GM18867 (cell line): ENCODE data around the gene PLCB3.
A peak's percentile ranks its signal among the peaks of the same experiment; 100 is the strongest.

ENCODE experiments used
- ATAC-seq: cut with Tn5 transposase; IDR thresholded peaks from one replicate; pipeline ENCODE4 v1.9.1; 2021; ENCODE audit warnings: mild to moderate bottlenecking, moderate library complexity; ENCODE audit not compliant: unreplicated experiment

PLCB3 gene

DNA sequence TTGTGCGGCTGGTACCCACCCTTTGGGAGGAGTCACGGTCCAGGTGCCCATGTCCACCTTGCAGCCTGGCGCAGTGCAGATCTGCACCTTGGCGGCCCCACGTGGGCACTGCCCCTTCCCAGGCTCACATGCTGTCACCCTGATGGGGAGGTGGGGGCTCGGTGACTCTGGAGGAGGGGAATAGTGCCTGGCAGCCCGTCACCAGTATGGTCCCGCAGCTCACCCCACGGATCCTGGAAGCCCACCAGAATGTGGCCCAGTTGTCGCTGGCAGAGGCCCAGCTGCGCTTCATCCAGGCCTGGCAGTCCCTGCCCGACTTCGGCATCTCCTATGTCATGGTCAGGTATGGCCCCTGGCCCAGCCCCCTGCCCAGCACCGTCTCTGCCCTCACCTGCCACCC lies 30.5 kb upstream of the PLCB3 start:
- ATAC-seq, result no peak

DNA sequence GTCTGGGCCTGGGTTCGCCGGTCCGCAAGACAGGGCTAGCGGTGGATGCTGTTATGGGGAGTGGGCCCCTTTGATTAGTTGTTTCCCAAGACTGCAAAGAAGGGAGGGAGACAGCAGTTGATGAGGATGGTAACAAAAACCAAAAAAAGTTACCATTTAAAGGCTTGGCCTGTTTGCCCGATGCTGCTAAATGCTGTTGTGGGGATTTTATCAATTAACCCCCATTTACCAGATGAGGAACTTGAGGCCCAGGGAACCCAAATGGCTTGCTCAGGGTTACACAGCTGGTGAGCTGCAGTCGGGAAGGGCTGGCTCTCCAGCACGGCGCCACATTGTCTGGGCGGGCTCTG lies 28.7 kb upstream of the PLCB3 start:
- ATAC-seq, result no peak

DNA sequence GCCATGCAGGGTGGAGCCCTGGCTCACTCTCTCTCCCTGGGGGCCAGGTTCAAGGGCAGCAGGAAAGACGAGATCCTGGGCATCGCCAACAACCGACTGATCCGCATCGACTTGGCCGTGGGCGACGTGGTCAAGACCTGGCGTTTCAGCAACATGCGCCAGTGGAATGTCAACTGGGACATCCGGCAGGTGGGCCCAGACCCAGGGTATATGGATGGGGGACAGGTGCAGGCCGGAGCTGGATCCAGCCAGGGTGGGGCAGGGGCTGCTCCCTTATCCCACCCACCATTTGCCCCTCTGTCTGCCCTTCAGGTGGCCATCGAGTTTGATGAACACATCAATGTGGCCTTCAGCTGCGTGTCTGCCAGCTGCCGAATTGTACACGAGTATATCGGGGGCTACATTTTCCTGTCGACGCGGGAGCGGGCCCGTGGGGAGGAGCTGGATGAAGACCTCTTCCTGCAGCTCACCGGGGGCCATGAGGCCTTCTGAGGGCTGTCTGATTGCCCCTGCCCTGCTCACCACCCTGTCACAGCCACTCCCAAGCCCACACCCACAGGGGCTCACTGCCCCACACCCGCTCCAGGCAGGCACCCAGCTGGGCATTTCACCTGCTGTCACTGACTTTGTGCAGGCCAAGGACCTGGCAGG lies 28.2 kb upstream of the PLCB3 start:
- no peak for ATAC-seq

DNA sequence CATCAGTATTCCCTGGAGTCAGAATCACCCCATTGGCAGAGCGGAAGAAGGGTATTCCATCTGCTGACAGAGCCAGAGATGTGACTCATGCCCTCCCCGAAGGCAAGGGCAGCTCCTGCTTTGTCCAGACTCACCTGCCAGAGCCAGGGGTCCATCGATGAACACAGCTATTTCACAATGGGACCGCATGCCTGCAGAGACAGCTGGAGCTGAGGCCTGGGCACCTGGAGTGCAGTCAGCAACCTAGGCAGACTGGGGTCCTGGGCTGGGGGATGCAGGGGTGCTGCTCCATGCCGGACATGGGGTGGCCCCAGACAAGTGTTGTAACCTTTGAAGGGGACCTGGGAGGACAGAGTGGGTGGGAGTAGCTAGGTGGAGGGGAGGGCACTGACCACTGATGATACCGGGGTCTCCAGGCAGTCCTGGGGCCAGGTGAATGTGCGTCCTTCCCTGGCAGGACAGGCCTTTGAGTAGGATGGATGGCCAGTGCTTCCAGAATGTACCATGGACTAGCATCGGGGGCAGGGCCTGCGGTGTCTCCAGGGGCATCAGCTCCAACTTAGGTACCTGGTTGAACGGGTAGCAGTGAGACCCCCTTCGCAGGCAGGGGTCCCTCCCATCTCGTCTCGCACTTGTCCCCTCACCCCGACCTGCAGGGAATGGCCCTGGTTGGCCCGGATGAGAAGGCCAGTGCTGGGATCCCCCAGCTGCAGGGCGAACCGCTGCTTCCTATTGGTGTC lies 27.0 kb upstream of the PLCB3 start:
- no peak for ATAC-seq

DNA sequence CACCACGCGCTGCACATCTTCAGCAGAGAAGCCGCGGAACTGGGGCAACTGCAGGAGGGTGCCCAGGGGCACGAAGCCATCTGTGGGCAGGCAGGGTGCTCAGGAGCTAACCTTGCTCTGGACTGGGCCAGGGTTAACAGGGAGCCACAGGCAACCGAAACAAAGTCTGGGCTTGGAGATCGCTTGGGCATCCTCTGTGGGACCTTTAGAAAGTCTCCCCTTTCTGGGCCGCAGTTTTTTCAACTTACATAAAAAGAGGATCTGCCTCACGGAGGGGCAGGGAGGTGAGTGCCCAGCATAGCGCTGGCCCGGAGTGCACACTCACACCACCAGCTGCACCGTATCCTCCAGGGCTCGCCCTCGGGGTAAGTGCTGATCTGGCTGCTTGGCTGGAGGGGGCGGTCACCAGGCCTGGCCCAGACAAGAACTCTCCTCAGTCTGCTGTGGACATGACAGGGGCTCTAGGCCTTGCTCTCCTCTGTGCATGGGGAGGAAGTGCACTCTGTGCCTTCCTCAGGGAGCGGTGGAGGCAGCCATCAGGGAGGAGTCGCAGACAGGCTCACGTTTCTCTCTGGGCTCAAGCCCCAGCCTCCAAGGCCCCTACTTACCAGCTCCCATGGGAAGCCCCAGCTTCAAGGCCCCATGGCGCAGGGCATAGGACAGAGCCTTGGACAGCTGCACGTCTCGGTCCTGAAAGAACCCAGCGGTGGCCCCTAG lies 26.3 kb upstream of the PLCB3 start:
- no peak for ATAC-seq

DNA sequence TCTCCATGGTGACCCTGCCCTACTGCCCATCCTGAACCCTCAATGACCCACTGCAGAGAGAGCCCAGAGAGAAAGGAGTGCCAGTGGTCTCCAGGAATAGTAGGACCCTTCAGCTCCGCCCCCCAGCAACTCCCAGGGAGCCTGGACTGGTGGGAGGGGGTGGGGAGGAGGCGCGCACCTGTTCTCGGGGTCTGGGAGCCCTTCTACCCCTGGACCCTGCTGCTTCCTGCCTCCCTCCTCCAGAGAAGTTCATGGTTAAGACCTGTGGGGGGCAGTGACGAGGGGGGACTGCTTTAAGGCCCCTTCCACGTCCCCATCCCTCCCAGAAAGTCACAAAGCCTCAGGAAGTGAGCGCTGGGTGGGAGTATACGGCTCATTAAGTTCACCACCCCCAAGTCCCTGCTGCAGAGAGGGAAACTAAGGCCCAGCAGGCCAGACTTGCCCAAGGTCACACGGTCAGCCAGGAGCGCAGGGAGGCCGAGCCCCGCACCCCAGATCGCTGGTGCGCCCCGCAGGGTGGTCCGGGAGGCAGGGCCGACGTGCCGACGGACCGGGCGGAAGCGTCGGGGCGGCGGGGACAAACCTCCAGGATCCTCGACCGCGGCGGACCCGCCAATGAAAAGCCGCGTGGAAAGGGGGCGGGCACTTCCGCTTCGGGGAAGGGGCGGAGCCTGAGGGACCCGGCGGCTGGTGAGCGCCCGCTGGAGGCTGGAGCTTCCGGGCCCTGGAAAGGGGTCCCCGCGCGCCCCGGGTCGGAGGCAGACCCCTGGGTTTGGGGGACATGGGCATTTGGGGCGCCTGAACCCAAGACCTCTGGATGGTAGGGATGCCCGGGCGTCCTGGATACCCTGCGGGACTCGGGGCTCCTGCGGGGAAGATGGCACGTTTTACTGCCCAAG lies 25.5 kb upstream of the PLCB3 start, which contains the start of the genes NUDT22 and TRPT1:
Gene NUDT22 (plus strand): TSS at position 667 of the 899 bp plus-strand sequence. CDS start 379 bp downstream, outside the sequence.
Gene TRPT1 (minus strand): TSS at position 579 of the 899 bp plus-strand sequence. CDS start 326 bp downstream, at position 253.
- peak; percentile 41 for ATAC-seq

DNA sequence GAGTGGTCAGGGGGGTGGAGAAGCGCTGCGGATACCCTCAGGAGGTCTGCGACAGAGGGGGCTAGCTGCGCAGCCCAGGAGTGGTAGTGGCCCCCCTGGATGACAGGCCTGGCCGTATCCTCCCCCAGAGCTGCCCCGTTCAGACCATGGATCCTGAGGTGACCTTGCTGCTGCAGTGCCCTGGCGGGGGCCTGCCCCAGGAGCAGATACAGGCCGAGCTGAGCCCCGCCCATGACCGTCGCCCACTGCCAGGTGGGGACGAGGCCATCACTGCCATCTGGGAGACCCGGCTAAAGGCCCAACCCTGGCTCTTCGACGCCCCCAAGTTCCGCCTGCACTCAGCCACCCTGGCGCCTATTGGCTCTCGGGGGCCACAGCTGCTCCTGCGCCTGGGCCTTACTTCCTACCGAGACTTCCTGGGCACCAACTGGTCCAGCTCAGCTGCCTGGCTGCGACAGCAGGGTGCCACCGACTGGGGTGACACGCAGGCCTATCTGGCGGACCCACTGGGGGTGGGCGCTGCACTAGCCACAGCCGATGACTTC lies 24.8 kb upstream of the PLCB3 start:
- peak; percentile 34 for ATAC-seq

DNA sequence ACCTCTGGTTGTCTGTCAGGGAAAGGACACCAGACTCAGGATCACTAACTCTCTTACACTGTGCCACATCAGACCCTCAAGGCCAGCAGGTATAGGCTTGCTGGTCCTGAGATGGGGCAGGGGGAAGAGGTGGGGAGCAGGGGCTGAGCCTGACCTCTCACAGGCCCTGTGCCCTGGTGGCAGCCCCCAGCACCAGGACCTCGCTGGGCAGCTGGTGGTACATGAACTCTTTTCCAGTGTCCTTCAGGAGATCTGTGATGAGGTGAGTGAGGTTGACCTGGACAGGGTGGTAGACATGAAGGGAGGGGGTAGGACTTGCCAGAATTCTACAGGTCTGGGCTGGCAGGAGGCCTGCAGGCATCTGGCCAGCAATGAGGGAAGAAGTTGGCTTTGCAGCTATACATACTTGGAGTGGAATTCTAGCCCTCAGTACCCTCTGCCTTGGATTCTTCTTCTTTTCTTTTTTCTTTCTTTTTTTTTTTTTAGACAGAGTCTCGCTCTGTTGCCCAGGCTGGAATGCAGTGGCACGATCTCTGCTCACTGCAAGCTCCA lies 23.8 kb upstream of the PLCB3 start:
- ATAC-seq, result no peak

DNA sequence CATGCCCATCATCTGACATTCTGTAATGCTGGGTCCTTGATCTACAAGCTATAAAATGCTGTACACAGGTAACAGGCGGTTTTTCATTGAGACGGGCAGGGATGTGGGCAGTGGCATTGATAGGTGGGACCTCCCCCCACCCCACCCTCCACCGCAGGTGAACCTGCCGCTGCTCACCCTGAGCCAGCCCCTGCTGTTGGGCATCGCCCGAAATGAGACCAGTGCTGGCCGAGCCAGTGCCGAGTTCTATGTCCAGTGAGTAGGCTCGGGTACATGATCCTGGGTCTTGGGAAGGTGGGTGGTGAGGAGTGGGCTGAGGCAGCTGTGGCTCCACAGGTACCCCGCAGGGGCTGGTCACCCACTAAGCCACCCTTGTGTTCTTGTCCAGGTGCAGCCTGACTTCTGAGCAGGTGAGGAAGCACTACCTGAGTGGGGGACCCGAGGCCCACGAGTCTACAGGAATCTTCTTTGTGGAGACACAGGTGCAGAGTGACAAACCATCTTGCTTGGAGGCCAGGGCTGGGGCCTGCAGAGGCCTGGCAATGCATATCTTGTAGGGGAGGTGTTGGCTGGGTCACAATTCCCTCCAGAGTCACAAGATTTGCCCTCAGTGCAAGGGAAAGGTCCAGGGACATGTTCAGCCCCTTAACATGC lies 22.1 kb upstream of the PLCB3 start:
- no peak for ATAC-seq

DNA sequence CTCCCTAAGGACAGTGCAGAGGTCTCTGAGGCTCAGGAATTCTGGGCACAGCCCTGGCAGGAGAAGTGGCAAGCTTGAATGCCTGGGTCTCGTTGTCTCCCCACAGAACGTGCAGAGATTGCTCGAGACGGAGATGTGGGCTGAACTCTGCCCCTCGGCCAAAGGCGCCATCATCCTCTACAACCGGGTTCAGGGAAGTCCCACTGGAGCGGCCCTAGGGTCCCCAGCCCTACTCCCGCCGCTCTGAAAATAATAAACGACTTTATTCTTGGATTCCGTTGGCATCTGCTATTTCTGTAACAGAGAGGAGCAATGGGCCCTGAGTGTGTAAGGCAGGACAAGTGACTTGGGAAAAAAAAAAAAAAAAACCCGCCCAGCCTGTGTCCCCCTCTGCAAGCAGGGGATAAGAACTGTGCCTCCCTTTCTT lies 21.6 kb upstream of the PLCB3 start:
- ATAC-seq, result no peak

DNA sequence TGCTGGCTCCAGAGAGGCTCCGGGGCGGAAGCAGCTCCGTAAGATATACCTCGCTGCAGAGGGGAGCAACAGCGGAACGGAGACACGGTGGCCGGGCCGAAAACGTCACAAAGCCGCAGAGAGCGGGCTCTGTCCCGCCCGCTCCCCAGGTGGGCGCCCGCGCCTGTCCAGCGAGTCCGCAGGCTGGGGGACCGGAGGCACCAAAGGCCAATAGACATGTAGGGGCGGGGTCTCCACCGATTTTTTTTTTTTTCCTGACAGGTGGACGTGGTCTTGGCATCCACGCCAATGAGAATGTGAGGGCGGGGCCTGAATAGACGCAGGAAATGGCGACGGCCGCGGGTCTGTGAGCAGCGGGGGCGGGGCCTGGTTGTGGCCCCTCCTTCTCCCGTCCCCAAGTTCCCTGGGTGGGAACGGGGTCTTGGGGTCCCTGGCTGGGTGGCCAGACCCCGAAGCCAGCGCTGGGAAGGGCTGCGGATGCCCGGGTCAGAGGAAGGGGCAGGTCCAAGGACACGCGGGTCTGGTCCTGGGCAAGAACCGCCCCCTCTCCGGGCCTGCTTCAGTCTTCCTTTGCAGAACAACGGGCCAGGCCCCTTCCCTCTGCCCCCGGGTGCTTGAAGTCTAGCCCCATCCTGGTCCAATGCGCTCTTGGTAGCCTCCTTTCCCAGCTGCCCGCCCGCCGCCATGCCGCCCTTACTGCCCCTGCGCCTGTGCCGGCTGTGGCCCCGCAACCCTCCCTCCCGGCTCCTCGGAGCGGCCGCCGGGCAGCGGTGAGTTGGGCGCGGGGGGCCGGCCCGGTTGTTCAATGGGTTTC lies 21.0 kb upstream of the PLCB3 start, which contains the start of gene DNAJC4:
Gene DNAJC4 (plus strand): TSS at position 378 of the 814 bp plus-strand sequence. CDS start 307 bp downstream, at position 685.
- ATAC-seq, result peak; percentile 43

DNA sequence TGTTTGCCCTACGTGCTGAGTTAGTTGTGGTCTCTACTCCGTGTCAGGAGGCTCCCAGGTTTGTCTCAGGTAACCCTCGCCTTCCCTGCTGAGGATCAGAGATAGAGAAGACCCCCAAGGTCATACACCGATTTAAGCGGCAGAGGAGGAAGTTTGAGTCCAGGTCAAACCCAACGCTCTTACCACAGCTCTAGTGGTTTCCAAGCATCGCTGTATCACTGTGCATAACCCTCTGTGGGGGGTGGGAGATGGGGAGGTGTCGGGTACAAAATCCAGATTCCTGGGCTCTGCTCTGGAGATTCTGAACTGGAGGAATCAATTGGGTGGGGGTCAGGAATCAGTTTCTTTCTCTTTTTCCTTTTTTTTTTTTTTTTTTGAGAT lies 20.4 kb upstream of the PLCB3 start:
- no peak for ATAC-seq

DNA sequence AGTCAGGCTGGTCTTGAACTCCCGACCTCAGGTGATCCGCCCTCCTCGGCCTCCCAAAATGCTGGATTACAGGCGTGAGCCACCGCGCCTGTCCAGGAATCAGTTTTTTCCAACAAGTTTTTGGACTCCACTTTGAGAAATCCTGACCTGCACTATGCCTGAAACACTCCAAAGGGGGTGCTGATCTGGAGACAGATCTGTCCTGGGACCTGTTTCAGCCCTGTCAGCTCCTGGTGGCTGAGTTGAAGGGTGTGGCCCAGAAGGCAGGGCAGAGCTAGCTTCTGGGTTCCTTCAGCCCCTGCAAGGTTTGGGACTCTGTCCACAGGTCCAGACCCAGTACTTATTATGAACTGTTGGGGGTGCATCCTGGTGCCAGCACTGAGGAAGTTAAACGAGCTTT lies 19.8 kb upstream of the PLCB3 start:
- no peak for ATAC-seq

DNA sequence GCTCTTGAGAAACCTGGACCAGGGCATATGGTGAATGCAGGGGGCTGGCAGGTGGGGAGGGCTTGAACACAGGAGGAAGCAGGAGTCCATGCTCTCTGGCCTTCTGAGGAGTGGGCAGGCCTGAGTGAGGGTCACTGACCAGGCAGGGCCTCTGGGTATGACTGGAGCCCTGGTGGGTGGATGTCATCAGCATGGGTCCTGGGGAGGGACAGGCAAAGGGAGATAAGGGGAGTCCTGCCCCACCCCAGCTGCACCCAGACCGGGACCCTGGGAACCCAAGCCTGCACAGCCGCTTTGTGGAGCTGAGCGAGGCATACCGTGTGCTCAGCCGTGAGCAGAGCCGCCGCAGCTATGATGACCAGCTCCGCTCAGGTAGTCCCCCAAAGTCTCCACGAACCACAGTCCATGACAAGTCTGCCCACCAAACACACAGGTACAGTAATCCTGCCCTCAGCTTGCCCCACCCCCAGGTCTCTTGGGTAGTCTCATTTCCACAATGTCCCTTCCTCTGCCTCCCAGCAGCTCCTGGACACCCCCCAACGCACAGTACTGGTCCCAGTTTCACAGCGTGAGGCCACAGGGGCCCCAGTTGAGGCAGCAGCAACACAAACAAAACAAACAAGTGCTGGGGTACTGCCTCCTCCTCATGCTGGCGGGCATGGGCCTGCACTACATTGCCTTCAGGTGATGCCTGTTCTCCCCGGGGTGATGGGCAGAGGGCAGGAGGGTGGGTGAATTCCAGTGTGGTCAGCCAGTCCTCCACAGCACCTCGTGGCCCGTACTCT lies 19.0 kb upstream of the PLCB3 start:
- ATAC-seq, result no peak

DNA sequence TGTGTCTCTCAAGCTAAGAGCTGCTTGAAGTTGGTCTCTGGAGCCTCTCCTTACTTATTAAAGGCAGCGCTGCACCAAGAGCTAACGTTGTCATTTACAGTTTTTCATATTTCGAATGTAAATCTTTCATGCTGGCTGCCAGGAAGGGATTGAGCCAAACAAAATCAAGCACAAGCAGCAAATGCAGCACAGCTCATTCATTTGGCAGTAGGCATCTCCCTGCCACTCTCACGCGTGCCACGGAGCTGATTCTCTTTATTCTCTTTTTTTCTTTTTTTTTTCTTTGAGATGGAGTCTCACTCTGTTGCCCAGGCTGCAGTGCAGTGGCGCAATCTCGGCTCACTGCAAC lies 18.4 kb upstream of the PLCB3 start:
- ATAC-seq, result no peak

DNA sequence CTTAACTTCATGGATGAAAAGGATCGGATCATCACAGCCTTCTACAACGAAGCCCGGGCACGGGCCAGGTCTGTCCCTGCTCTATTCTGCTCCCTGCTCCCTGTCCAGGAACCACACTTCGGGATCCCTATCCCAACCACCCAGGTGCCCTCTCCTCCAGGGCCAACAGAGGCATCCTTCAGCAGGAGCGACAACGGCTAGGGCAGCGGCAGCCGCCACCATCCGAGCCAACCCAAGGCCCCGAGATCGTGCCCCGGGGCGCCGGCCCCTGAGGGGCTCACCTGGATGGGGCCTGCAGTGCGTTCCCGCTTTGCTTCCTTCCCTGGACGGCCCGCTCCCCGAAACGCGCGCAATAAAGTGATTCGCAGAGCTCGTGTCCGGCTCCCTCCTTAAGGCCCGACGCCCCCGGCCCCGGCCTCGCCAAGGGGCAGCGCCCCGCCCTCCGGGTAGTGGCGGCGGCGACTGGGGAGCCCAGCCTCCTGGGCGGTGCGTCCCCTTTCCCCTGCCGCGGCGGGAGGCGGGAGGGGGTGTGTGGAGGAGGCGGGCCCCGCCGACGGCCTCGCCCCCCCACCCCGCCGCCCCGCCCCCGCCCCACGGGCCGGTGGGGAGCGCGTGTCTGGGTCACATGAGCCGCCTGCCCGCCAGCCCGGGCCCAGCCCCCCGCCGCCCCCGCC lies 17.3 kb upstream of the PLCB3 start, which contains the start of gene VEGFB:
Gene VEGFB (plus strand): TSS at position 672 of the 674 bp plus-strand sequence. CDS start 250 bp downstream, outside the sequence.
- peak; percentile 34 for ATAC-seq

DNA sequence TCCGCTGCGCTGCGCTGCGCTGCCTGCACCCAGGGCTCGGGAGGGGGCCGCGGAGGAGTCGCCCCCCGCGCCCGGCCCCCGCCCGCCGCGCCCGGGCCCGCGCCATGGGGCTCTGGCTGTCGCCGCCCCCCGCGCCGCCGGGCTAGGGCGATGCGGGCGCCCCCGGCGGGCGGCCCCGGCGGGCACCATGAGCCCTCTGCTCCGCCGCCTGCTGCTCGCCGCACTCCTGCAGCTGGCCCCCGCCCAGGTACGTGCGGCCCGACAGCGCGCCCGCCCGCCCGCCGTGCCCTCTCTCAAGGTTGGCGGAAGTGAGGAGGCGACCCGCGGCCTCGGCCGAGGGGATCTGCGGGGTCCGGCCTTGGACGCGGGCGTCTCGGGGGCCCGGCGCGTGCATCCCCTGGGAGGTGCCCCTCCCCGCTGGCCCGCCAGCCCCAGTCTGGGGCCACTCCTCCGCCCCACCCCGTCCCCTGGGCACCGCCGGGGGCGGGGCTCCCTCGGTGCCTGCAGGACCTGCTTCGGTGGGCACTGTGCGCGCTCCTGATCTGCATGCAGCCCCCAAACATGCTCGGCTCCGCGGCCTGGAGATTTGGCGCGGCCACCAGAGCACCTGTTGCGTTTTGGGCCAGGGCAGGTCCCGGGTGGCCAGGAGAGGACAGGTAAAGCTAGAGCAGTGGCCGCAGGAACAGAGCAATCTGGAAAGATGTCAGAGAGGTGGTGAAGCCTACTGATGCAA lies 16.5 kb upstream of the PLCB3 start:
- peak; percentile 26 for ATAC-seq
